Measurements from ENCODE around the gene MAGI2. TPM values are rescaled to one million over a fixed set of nuclear protein-coding genes. Genes with fewer than 3 reads are reported as not detected.

MAGI2 gene
- total RNA-seq, 1 experiment from 2014 or later = 0.34 TPM

GRCh38 chr7:78542541-78542940 is 910.9 kb downstream of the MAGI2 start:
- ChIA-PET CTCF (interaction anchor here (0.6 kb wide), 1 partner anchor 632 kb away, joined by 3 read pairs; no protein-coding TSS in a partner anchor), POLR2A (ENCODE audit: low non-redundant PET) (no interaction called here)
- no peak overlapping the region for H3K4me3 ChIP-seq (ENCODE audit: low read depth, low read length, poor library complexity, severe bottlenecking)
- no peaks in the 10 kb centered on the region for H3K27me3 ChIP-seq (replicated peaks; ENCODE audit: insufficient read depth, low read depth, low read length, poor library complexity)
- no peaks in the 10 kb centered on the region for H3K9me3 ChIP-seq (ENCODE audit: low read depth, low read length, poor library complexity, severe bottlenecking)
- H3K27ac ChIP-seq (ENCODE audit: low read depth, low read length, poor library complexity, severe bottlenecking) = no peak overlapping the region
- no peaks in the 10 kb centered on the region for H3K4me1 ChIP-seq (ENCODE audit: insufficient read depth, low read length, poor library complexity, severe bottlenecking)
- no TSS peak for BruUV-seq (replicated peaks)
- DNase-seq (ENCODE audit: low spot score) = no peak
- no peak for TF ChIP-seq EZH2 (IDR thresholded peaks at IDR 0.05; ENCODE audit: borderline replicate concordance, low read depth, low read length, poor library complexity, severe bottlenecking)
- no peak for TF ChIP-seq CTCF (conservative IDR thresholded peaks at IDR 0.05; ENCODE audit: low read depth, low read length)
- intact Hi-C loops (cut with micrococcal nuclease; ENCODE audit: unreplicated experiment) = no loop called here
- no peaks in the 10 kb centered on the region for H3K36me3 ChIP-seq (ENCODE audit: insufficient read depth, low read length, poor library complexity, severe bottlenecking)

GRCh38 chr7:78539825-78540224 is 913.6 kb downstream of the MAGI2 start:
- intact Hi-C loops (cut with micrococcal nuclease; ENCODE audit: unreplicated experiment) = no loop called here
- CTCF ChIA-PET = no interaction called here

GRCh38 chr7:78535655-78536054 is 917.8 kb downstream of the MAGI2 start:
- Histone ChIP-seq H3K4me3 (ENCODE audit: low read depth, low read length, poor library complexity, severe bottlenecking) (no peak overlapping the region), H3K27ac (ENCODE audit: low read depth, low read length, poor library complexity, severe bottlenecking) (no peak overlapping the region), H3K9me3 (ENCODE audit: low read depth, low read length, poor library complexity, severe bottlenecking) (no peaks in the 10 kb centered on the region), H3K27me3 (replicated peaks; ENCODE audit: insufficient read depth, low read depth, low read length, poor library complexity) (no peaks in the 10 kb centered on the region), H3K4me1 (ENCODE audit: insufficient read depth, low read length, poor library complexity, severe bottlenecking) (no peaks in the 10 kb centered on the region), H3K36me3 (ENCODE audit: insufficient read depth, low read length, poor library complexity, severe bottlenecking) (no peaks in the 10 kb centered on the region)
- intact Hi-C loops (cut with micrococcal nuclease; ENCODE audit: unreplicated experiment) = no loop called here
- no peak for DNase-seq (ENCODE audit: low spot score)
- POLR2A ChIA-PET (ENCODE audit: low non-redundant PET) = no interaction called here
- no peak for TF ChIP-seq EZH2 (IDR thresholded peaks at IDR 0.05; ENCODE audit: borderline replicate concordance, low read depth, low read length, poor library complexity, severe bottlenecking)
- no peak for TF ChIP-seq CTCF (conservative IDR thresholded peaks at IDR 0.05; ENCODE audit: low read depth, low read length)
- no TSS peak for BruUV-seq (replicated peaks)
- CTCF ChIA-PET = no interaction called here

More at GRCh38 chr7:78539825-78540224, 913.6 kb downstream of the MAGI2 start:
- Histone ChIP-seq H3K9me3 (ENCODE audit: low read depth, low read length, poor library complexity, severe bottlenecking) (no peaks in the 10 kb centered on the region), H3K36me3 (ENCODE audit: insufficient read depth, low read length, poor library complexity, severe bottlenecking) (no peaks in the 10 kb centered on the region), H3K27me3 (replicated peaks; ENCODE audit: insufficient read depth, low read depth, low read length, poor library complexity) (no peaks in the 10 kb centered on the region), H3K4me3 (ENCODE audit: low read depth, low read length, poor library complexity, severe bottlenecking) (no peak overlapping the region), H3K27ac (ENCODE audit: low read depth, low read length, poor library complexity, severe bottlenecking) (no peak overlapping the region), H3K4me1 (ENCODE audit: insufficient read depth, low read length, poor library complexity, severe bottlenecking) (no peaks in the 10 kb centered on the region)
- TF ChIP-seq CTCF (conservative IDR thresholded peaks at IDR 0.05; ENCODE audit: low read depth, low read length) (no peak), EZH2 (IDR thresholded peaks at IDR 0.05; ENCODE audit: borderline replicate concordance, low read depth, low read length, poor library complexity, severe bottlenecking) (no peak)
- no TSS peak for BruUV-seq (replicated peaks)
- POLR2A ChIA-PET (ENCODE audit: low non-redundant PET) = no interaction called here
- DNase-seq (ENCODE audit: low spot score) = no peak

Measured in A673 (cell line).